Measurements from ENCODE around the gene AGBL4. TPM values are rescaled to one million over a fixed set of nuclear protein-coding genes. Genes with fewer than 3 reads are reported as not detected.

AGBL4 gene
- total RNA-seq, 2 donors from 2014 or later, result not detected

DNA sequence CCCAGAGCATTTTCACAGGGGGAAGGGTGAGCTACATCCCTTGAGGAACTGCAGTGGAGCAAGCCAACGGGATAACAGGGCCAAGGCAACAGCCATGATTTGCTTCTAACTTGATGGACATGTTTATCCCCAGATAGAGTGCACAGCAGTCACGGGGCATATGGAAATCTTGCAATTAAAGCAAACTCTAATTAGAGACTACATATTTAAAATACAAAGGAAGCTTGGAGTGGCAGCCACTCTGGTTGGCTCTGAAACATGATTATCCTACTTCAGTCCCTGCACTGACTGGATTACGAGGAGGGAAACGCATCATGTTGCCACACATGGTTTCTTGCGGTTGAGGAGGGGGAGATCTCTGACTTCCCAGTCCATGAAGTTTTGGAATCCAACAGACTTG lies 1307.8 kb downstream of the AGBL4 start:
- no peaks in the 10 kb centered on the region for H3K9me3 ChIP-seq (ENCODE audit: control insufficient read depth, low read length, poor library complexity, severe bottlenecking)
- no peaks in the 10 kb centered on the region for H3K4me1 Mint-ChIP-seq
- DNase-seq (no peak), ATAC-seq (no peak)
- peaks cover 10% of the 10 kb centered on the region for H3K27me3 Mint-ChIP-seq
- H3K36me3 Mint-ChIP-seq (ENCODE audit: low read depth), result no peaks in the 10 kb centered on the region
- no peak overlapping the region for H3K27ac Mint-ChIP-seq
- H3K4me3 Mint-ChIP-seq, result no peak overlapping the region

- peaks cover 13% of the 10 kb centered on the region for H3K27me3 Mint-ChIP-seq
- no peak overlapping the region for H3K27ac Mint-ChIP-seq
- H3K36me3 Mint-ChIP-seq (ENCODE audit: low read depth), result no peaks in the 10 kb centered on the region
- ATAC-seq (no peak), DNase-seq (no peak)
- no peaks in the 10 kb centered on the region for H3K9me3 ChIP-seq (ENCODE audit: control insufficient read depth, low read length, poor library complexity, severe bottlenecking)
- H3K4me3 Mint-ChIP-seq, result no peak overlapping the region
- no peaks in the 10 kb centered on the region for H3K4me1 Mint-ChIP-seq
Observed at GRCh38 chr1:48710915-48711314, 1312.8 kb downstream of the AGBL4 start.

- Mint-ChIP-seq H3K4me1 (no peaks in the 10 kb centered on the region), H3K36me3 (ENCODE audit: low read depth) (no peaks in the 10 kb centered on the region), H3K4me3 (no peak overlapping the region), H3K27ac (no peak overlapping the region), H3K27me3 (peaks cover 13% of the 10 kb centered on the region)
- no peaks in the 10 kb centered on the region for H3K9me3 ChIP-seq (ENCODE audit: control insufficient read depth, low read length, poor library complexity, severe bottlenecking)
- DNase-seq (no peak), ATAC-seq (no peak)
Observed at GRCh38 chr1:48710318-48710717, 1313.4 kb downstream of the AGBL4 start.

- ATAC-seq (no peak), DNase-seq (no peak)
- H3K27ac Mint-ChIP-seq, result no peak overlapping the region
- no peaks in the 10 kb centered on the region for H3K36me3 Mint-ChIP-seq (ENCODE audit: low read depth)
- no peaks in the 10 kb centered on the region for H3K4me1 Mint-ChIP-seq
- H3K9me3 ChIP-seq (ENCODE audit: control insufficient read depth, low read length, poor library complexity, severe bottlenecking), result no peaks in the 10 kb centered on the region
- no peak overlapping the region for H3K4me3 Mint-ChIP-seq
- peaks cover 39% of the 10 kb centered on the region for H3K27me3 Mint-ChIP-seq
Observed at GRCh38 chr1:48704736-48705135, 1319.0 kb downstream of the AGBL4 start.

DNA sequence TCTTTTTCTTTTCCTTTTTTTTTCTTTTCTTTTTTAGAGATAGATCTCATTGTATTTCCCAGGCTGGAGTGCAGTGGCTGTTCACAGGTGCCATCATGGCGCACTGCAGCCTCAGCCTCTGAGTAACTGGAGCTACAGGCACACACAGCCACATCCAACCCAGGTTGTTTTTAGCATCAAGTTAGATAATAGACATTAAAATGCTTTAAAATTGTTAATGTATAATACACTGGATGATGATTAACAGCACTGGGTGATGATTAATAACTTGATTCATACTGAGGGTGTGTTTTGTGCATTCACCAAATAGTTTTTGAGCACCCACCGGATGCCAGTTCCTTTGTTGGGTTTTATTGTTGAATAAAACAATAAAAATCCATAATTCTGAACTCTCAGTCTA lies 1322.3 kb downstream of the AGBL4 start:
- H3K4me1 Mint-ChIP-seq, result peaks cover 4% of the 10 kb centered on the region
- no peak for ATAC-seq
- no peak overlapping the region for H3K27ac Mint-ChIP-seq
- no peaks in the 10 kb centered on the region for H3K9me3 ChIP-seq (ENCODE audit: control insufficient read depth, low read length, poor library complexity, severe bottlenecking)
- no peak for DNase-seq
- no peak overlapping the region for H3K4me3 Mint-ChIP-seq
- peaks cover 38% of the 10 kb centered on the region for H3K27me3 Mint-ChIP-seq
- no peaks in the 10 kb centered on the region for H3K36me3 Mint-ChIP-seq (ENCODE audit: low read depth)

- Mint-ChIP-seq H3K27me3 (peaks cover 44% of the 10 kb centered on the region), H3K27ac (no peak overlapping the region), H3K4me3 (no peak overlapping the region), H3K36me3 (ENCODE audit: low read depth) (peaks cover 2% of the 10 kb centered on the region), H3K4me1 (peaks cover 4% of the 10 kb centered on the region)
- ATAC-seq, result no peak
- H3K9me3 ChIP-seq (ENCODE audit: control insufficient read depth, low read length, poor library complexity, severe bottlenecking), result no peaks in the 10 kb centered on the region
- peak; percentile 13 to 25 (median 20) for DNase-seq
Observed at GRCh38 chr1:48697066-48697707, 1326.6 kb downstream of the AGBL4 start.

DNA sequence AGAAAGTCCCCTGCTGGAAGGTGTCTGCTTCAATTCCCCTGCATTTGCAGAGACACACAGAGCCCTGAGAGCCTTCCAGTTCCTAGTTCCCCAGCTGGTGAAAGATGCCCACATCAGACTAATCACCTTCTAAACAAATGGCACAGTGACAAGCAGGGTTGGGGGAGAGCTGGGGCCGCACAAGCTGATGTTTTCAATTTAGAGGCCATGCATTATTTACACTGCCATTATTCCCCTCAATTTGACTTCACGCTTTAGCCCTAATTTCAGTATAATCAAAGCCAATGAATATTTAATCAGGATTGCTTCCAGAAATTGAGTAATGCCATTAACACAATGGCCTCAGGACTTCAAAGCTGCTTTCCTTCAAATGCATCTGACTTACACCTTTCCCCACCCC lies 1328.6 kb downstream of the AGBL4 start:
- no peak overlapping the region for H3K27ac Mint-ChIP-seq
- H3K9me3 ChIP-seq (ENCODE audit: control insufficient read depth, low read length, poor library complexity, severe bottlenecking), result no peaks in the 10 kb centered on the region
- H3K27me3 Mint-ChIP-seq, result peaks cover 32% of the 10 kb centered on the region
- H3K4me1 Mint-ChIP-seq, result peaks cover 4% of the 10 kb centered on the region
- H3K4me3 Mint-ChIP-seq, result no peak overlapping the region
- DNase-seq (no peak), ATAC-seq (no peak)
- H3K36me3 Mint-ChIP-seq (ENCODE audit: low read depth), result peaks cover 2% of the 10 kb centered on the region

DNA sequence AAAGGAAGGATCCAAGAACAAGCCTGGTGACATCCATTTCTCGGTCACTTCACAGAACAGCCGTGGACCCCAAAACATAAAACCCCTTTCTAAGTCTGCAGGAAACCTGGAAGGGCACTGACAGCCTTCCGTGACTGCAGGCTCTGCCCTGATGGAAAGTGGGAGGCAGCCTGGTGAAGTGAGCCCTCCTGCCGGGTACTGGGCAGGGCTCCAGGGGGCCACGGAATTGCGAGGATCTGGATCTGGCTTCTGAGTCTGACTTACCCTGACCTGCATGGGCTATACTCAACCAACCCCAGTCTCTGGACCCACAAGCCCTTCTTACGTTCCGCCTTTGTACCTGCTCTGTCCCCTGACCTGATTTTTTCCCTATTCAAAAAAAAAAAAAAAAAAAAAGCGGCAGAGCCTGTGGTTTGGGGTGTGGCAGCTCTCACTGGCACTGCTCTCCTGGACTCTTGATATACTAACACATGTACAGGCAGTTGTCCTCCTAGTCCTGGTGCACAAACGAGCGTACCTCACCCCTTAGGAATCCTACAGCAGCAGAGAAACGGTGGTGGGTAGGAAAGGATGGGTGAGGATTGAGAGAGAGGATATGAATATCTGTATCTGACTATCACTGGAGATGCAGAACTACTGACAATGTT lies 1330.0 kb downstream of the AGBL4 start:
- no peaks in the 10 kb centered on the region for H3K9me3 ChIP-seq (ENCODE audit: control insufficient read depth, low read length, poor library complexity, severe bottlenecking)
- ATAC-seq, result no peak
- Mint-ChIP-seq H3K4me1 (peaks cover 4% of the 10 kb centered on the region), H3K27me3 (peaks cover 35% of the 10 kb centered on the region), H3K4me3 (no peak overlapping the region), H3K36me3 (ENCODE audit: low read depth) (peaks cover 2% of the 10 kb centered on the region), H3K27ac (no peak overlapping the region)
- no peak for DNase-seq

GRCh38 chr1:48693180-48693579 lies 1330.6 kb downstream of the AGBL4 start:
- no peak overlapping the region for H3K27ac Mint-ChIP-seq
- H3K4me1 Mint-ChIP-seq, result peaks cover 4% of the 10 kb centered on the region
- no peak overlapping the region for H3K4me3 Mint-ChIP-seq
- DNase-seq (no peak), ATAC-seq (no peak)
- peaks cover 2% of the 10 kb centered on the region for H3K36me3 Mint-ChIP-seq (ENCODE audit: low read depth)
- peaks cover 35% of the 10 kb centered on the region for H3K27me3 Mint-ChIP-seq
- no peaks in the 10 kb centered on the region for H3K9me3 ChIP-seq (ENCODE audit: control insufficient read depth, low read length, poor library complexity, severe bottlenecking)

- DNase-seq (no peak), ATAC-seq (no peak)
- Mint-ChIP-seq H3K4me1 (peaks cover 3% of the 10 kb centered on the region), H3K4me3 (no peak overlapping the region), H3K27me3 (peaks cover 40% of the 10 kb centered on the region), H3K36me3 (ENCODE audit: low read depth) (peaks cover 2% of the 10 kb centered on the region), H3K27ac (no peak overlapping the region)
- H3K9me3 ChIP-seq (ENCODE audit: control insufficient read depth, low read length, poor library complexity, severe bottlenecking), result no peaks in the 10 kb centered on the region
Observed at GRCh38 chr1:48692235-48692634, 1331.5 kb downstream of the AGBL4 start.

DNA sequence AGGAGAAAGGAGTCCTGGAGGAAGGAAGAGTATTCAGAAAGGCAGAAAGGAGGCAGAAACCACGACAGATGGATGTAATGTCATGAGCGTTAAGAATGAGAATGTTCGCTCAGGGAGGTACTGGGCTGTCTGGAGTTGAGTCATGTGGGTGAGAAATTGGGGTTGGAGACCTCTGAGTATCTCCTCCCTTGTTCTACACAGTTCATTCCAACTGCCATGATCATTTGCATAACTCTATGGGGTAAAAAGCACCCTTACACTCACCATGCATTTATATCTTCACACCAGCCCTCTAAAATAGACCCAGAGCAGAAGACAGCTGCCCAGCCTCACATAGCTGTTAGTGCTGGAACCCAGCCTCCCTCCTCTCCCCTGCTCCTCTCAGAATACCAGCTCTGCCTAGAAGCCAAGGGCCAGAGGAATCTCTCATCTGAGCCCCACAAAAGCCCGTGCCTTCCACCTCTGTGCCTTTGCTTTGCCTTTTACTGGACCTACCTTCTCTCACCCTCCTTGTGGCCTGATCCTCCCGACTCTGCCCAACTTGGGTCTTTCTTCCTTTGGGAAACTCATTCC lies 1332.2 kb downstream of the AGBL4 start:
- Mint-ChIP-seq H3K4me1 (no peaks in the 10 kb centered on the region), H3K27ac (no peak overlapping the region), H3K27me3 (peaks cover 40% of the 10 kb centered on the region), H3K36me3 (ENCODE audit: low read depth) (peaks cover 2% of the 10 kb centered on the region), H3K4me3 (no peak overlapping the region)
- no peaks in the 10 kb centered on the region for H3K9me3 ChIP-seq (ENCODE audit: control insufficient read depth, low read length, poor library complexity, severe bottlenecking)
- no peak for DNase-seq
- no peak for ATAC-seq

DNA sequence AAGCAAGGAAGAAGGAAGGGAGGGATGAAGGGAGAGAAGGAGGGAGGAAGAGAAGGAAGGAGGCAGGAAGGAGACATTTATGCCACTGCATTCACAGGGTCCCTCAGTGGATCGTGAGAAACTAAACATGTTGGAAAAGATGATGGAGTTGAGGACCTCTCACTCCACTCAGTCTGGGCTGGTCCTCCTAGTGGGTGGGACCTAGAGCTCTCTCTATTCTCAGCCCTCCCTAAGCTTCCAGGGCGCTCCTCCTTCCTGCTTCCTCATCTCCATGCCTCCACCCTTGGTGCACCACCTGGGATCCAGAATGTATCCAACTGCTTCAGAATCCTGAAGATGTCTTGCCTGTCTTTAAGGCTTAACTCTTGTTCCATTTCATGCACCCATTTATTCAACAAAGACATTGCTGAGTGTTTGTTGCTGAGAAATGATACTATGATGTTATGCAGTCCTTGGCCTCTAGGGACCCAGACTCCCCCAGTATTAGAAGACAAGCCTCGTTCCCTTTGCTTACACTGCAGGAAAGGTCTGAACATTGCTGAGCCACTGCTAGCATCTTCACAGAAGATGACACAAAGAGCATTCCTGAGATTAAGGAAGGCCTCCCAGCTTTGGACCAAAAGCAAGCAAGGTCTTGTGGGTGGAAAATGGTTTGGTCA lies 1335.5 kb downstream of the AGBL4 start:
- peaks cover 3% of the 10 kb centered on the region for H3K36me3 Mint-ChIP-seq (ENCODE audit: low read depth)
- H3K27ac Mint-ChIP-seq, result no peak overlapping the region
- peaks cover 33% of the 10 kb centered on the region for H3K27me3 Mint-ChIP-seq
- no peak for DNase-seq
- ATAC-seq, result no peak
- H3K4me1 Mint-ChIP-seq, result no peaks in the 10 kb centered on the region
- no peak overlapping the region for H3K4me3 Mint-ChIP-seq
- H3K9me3 ChIP-seq (ENCODE audit: control insufficient read depth, low read length, poor library complexity, severe bottlenecking), result no peaks in the 10 kb centered on the region

DNA sequence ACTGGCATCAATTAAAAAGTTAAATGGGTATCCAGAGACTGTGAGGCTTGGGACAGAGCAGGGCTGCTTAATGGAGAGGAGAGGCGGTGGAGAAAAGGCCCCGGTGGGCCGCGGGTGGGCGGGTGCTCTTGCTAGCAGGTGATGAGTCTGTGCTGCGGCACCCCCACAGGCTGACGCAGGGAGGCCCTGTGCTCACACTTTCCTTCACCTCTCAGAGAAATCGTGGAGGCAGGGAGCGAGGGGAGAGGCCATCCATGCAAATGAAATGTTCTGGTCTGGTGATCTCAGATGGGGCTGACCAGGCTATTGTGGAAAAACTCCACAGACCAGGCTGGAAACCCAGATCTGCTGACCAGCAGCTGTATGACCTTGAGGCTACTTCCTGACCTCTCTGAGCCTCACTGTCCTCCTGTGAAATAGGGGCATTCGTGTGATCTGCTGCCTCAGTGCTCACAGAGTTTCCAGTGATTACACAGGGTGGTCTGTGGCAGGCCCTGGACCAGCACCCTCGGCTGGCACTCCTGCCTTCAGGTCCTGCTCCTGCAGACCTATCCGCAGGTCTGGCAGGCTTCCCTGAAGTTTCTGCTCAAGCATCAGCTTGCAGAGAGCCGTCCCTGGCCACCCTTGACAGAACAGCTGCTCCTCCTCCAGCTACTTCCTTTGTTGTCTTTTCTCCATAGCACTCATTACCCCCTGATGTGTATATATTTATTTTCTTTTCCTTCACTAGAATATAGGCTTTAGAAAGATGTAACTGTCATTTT lies 1336.3 kb downstream of the AGBL4 start:
- H3K9me3 ChIP-seq (ENCODE audit: control insufficient read depth, low read length, poor library complexity, severe bottlenecking), result no peaks in the 10 kb centered on the region
- Mint-ChIP-seq H3K36me3 (ENCODE audit: low read depth) (peaks cover 3% of the 10 kb centered on the region), H3K4me3 (no peak overlapping the region), H3K27me3 (peaks cover 27% of the 10 kb centered on the region), H3K27ac (no peak overlapping the region), H3K4me1 (no peaks in the 10 kb centered on the region)
- DNase-seq (no peak), ATAC-seq (no peak)
